ENCODE data around the gene TDRD10.

The TDRD10 gene

DNA sequence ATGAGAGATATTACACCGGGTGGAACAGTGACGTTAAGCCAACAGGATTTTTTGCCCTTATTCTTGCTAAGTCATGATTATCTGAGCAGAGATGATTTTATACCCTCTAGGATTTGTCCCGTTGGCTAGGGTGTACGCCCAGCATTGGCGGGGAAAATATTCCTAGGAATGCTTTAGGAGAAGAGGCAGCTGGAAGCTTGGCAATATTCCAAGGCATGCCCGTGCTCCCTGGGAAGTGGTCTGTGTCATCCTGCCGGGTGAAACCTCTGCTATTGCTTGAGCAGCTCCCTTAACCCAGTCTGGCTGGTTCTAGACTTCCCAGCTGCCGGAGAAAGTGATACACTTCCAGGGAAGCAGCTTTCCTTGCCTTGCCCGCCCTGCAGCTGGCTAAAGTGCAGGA is 81.8 kb downstream of the TDRD10 start:
- DNase-seq = no peak

DNA sequence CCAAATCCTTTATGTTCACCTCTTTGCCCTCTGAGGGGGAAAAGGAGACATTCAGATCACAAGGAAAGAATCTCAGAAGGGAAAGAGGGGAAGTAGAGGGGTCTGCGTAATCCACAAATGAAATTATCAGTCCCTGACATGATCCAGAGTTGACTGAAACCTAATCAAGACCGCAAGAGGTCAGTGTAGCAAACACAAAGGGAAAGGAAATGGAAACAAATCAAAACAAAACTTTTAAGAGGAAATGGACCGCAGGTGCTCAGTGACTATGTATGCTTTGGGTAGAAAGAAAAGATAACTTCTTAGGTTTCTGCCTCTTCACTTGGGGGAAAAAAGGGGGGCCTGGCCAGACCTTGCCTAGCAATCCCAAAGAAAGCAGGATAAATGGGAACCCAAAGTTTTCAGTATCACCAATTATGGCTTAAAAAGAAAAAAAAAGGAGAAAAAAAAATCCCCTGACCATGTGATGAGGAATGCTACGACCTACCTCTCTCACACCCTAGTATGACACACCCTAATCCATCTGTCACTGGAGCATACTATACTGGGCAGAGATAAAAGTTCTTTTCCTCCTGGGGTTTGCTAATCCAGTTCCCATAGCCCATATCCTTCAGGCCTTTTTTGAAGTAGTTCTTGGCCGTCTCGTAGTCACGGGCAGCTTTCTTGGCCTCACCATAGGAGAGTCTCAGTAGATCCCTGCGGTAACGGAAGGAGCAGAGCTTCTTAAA is 82.4 kb downstream of the TDRD10 start:
- no peak for DNase-seq

DNA sequence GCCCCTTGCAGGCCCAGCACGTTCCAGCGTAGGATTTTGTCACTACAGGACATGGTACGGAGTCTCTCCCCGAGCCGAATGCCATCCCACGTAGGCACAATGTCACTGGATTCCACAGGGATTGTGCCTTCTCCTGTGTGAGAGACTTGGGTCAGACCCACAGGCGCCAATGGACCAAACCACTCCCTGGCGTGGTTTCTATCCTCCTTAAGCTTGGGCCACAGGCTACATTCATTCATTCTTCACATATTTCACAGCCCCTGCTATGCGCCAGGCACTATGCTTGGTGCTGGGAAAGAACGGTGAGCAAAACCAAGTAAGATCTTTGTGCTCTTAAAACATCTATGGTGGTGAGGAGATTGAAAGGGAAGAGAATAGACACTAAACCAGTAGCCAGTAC is 84.2 kb downstream of the TDRD10 start:
- DNase-seq = no peak

DNA sequence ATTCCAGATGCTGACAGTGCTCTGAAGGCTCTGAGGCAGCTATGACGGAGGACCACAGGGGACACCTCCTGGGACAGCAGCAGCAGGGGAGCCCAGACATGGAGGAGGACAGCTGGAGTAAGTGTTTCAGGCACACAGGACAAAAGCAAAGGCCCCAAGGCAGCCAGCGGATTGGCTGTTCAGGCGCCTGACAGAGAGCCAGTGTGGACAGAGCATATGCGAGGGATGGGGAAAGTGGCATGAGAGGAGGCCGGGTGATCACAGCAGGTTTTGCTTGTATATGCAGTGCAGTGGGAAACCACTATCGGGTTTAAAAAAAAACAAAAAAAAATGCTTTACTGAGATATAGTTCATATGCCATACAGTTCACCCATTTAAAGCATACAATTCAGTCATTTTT is 84.6 kb downstream of the TDRD10 start:
- DNase-seq = no peak

DNA sequence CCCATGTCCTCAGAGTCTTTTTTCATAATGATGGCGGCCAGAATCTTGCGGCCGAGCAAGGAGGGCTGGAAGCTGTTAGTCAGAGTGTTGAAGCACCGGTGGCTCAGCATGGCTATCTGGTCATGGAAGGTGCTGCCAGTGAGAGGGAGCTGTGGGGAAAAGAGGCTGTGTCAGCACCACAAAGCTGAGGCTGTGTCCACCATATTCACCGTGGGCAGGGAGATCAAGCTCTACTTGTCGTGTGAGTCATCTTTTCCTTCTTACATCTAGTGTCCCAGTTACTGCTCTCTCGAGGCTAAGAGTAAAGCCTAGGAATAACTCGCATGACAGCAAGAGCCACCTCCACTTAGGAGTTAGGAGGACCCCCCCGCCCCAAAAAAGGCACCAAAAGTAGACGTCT is 87.8 kb downstream of the TDRD10 start:
- no peak for DNase-seq

DNA sequence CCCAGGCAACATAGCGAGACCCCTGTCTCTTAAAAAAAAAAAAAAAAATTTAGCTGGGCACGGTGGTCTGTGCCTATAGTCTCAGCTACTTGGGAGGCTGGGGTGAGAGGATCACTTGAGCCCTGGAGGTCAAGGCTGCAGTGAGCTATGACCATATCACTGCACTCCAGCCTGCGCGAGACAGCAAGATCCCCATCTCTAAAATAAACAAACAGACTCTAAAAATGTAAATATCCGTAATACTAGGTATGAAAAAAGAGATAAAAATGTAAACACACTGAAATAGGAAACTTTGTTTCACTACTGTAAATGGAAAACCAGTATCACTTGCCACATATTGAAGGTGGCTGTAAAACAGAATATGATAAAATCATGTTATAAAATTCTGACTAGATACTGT is 88.7 kb downstream of the TDRD10 start:
- no peak for DNase-seq

DNA sequence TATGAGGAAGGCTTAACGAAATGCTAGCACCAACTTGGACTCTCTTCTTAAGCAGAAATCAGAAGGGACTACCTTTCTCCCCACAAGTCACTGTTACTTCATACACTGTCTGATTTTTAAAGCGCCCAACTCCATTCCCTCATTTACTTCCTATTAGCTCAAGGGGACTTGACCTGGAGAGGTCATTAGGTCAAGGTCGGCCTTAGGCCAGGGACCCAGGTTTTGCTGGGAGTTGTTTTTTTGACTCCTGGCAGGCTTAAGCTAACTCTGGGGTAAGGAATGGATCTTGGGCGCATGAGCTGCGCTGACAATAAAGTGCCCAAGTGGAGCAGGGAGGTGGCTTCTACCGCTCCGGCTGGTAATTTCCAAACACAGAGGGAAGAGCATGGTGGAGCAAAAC is 89.2 kb downstream of the TDRD10 start:
- no peak for DNase-seq

DNA sequence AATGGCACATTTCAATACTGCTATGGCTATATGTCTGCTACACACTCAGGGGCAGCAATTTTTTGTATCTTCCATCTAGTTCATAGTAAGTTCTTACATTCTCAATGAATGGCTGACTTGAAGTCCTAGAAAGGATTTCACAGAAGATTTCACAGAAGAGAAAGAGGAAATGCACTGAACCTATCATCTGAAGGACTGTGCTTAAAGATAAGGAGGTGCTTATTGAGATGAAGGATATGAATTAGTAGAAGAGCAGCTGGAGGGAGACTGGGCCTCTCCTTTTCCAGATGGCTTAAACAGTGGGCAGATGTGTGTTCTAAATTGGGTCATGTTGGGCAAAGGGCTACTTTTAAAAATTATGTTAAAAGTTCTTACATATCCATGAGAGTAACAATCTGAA is 91.4 kb downstream of the TDRD10 start:
- no peak for DNase-seq

DNA sequence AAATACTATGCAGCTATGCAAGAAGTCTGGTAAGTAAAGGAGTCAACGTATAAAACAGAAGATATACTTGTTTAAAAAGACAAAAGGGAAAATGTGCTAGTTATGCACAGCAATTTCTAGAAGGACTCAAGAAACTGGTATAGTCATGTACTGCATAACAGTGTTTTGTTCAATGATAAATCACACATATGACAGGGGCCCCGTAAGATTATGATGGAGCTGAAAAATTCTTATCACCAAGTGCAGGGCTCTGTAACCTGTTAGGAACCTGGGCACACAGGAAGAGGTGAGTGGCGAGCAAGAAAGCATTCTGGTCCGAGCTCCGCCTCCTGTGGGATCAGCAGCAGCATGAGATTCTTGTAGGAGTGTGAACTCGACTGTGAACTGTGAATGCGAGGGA is 92.8 kb downstream of the TDRD10 start:
- DNase-seq = no peak

DNA sequence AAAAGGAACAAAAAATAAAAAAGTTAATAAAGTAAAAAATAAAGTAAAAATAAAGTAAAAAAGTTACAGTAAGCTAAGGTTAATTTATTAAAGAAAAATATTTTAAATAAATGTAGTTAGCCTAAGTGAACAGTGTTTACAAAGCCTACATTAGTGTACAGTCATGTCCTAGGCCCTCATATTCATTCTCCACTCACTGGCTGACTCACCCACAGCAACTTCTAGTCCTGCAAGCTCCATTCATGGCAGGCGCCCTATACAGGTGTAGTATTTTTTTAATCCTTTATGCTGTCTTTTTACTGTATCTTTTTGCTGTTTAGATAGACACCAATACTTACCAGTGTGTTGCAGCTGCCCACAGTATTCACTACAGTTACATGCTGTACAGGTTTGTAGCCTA is 93.6 kb downstream of the TDRD10 start:
- DNase-seq = no peak

Data from GDM1 (cell line).